Measurements from ENCODE around the gene GP5. TPM values are rescaled to one million over a fixed set of nuclear protein-coding genes. Genes with fewer than 3 reads are reported as not detected.

Gene GP5
- polyA plus RNA-seq, 4 donors, result 0.40 to 0.91 (median 0.73) TPM

DNA sequence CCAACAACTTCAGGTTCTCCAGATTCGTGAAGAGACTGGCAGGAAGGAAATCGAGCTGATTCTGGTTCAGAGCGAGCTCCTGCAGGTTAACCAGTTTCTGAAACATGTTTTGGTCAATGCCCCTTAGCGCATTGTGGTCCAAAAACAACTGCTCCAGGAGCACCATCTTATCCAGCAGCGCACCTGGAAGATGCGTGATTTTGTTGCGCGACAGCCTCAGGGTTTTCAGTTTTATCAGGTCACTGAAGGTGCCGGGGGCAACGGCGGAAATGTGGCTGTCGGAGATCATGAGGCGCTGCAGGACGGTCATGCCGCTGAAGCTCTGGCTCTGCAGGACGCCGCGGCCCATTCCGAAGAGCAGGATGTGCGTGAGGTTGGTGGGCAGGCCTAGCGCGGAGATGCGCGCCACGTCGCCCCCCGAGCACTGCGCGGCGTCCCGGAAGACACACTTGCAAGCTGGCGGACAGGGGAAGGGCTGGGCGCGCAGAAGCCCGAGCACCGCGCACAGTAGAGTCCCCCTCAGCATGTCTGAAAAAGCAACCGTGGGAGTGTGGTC lies 1.2 kb downstream of the GP5 start:
- peak in 1 of 4 donors; percentile 23 for DNase-seq (ENCODE audit: low read depth in 4 of 4, low spot score in 3 of 4)

DNA sequence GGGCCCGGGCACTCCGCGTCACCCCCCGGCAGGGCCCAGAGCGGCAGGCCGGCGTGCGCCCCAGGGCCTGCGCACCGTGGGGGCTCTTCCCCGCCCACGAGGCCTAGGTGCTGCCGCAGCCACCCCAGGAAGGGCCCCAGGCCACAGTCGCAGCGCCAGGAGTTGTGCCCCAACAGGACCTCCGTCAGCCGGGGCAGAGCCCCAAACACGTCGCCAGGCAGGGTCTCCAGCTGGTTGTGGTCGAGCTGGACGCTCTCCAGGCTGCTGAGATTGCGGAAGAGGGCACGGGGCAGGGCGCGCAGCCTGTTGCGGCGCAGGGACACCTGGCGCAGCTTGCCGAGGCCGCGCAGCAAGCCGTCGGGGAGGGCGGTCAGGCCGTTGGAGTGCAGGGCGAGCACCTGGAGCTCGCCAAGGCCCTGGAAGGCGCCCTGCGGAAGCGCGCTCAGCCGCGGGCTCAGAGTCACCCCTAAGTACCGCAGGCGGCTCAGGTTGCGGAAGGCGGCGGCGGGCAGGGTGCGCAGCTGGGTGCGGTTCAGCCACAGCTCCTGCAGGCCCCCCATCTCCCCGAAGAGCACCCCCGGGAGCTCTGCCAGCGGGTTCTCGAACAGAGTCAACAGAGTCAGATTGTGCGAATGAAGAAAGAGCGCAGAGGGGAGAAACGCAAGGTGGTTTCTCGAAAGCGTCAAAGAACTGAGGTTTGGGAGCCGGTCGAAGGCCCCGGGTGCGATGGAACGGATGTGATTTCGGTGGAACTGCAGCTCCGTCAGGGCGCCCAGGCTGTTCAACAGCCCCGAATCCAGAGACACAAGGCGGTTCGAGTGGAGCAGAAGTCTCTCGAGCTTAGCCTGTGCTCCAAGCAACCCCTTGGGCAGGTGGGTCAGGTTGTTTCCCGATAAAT lies 2.0 kb downstream of the GP5 start:
- peak in 1 of 4 donors; percentile 20 for DNase-seq (ENCODE audit: low read depth in 4 of 4, low spot score in 3 of 4)

DNA sequence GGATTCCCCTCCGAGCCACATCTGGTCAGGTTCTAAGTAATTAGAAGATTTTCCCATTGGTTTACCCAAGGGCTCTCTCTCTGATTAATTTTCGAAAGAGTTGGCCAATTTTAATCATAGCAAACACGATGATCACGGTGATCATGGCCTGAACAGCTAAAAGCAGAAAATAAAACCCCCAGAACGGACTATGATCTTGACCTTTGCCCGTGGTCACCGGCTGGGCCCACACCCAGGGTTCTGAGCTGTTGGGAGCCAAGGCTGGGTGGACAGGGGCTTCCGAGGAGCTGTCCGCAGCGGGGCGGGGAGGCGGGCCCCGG lies 2.6 kb downstream of the GP5 start:
- no peak for DNase-seq (ENCODE audit: low read depth in 4 of 4, low spot score in 3 of 4)

DNA sequence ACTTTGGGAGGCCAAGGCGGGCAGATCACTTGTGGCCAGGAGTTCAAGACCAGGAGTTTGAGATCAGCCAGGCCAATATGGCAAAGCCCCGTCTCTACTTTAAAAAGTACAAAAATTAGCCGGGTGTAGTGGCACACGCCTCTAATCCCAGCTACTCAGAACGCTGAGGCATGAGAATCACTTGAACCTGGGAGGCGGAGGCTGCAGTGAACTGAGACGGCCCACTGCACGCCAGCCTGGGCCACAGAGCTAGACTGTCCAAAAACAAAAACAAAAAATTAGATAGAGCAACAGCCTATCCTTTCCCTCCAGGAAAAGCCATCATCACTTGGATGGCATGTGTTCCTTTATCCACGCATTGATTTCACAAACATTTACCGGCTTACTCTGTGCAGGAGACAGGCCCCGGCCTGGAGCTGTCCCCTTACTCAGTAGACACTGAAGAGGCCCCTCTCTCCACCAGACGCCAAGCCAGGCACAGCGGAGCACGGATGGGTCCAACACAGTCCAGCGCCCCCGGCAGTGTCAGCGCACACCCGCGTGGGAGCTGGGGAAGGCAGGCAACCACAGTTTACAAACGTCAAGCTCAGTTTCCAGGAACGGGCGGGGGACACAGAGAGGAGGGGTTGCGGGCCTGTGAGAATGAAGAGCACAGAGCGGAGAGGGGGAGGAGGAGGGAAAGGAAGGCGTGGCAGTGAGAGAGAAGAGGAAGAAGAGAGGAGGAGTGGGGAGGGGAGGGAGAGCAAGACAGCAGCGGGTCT lies 3.1 kb downstream of the GP5 start:
- DNase-seq (ENCODE audit: low read depth in 4 of 4, low spot score in 3 of 4), result peak; percentile 39 to 62 (median 50)

DNA sequence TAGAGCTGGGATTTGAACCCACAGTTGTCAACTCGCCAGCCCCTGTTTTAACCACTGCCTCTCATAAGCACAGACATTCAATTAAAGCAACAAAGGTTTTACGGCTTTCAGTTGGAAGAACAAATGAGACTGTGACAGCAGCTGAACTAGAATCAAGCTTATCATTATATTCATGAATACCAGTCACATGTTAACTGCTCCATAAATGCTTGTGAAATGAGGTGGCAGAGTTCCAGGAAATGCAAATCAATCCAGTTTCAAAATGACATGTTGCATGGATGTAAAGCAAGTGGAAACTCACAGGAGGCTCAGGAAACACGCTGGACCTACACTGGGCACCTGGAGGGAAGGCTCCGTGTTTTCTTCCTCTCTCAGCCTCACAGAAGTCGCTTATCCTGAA lies 3.9 kb downstream of the GP5 start:
- no peak for DNase-seq (ENCODE audit: low read depth in 4 of 4, low spot score in 3 of 4)

DNA sequence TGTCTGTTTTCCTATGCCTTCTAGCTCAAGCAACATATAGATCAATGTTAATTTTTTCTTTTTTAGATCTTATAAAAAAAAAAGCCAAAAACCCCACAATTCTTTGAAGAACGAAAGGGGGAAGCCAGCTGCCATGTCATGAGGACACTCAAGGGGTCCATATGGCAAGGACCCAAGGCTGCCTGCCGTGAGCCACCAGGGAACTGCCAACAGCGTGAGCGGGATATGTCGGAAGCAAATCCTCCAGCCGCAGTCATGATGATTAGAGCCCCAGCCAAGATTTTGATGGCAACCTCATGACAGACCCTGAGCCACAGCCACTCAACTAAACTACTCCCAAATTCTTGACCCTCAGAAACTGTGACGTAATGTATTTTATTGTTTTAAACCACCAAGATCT lies 6.5 kb downstream of the GP5 start:
- no peak for DNase-seq (ENCODE audit: low read depth in 4 of 4, low spot score in 3 of 4)

DNA sequence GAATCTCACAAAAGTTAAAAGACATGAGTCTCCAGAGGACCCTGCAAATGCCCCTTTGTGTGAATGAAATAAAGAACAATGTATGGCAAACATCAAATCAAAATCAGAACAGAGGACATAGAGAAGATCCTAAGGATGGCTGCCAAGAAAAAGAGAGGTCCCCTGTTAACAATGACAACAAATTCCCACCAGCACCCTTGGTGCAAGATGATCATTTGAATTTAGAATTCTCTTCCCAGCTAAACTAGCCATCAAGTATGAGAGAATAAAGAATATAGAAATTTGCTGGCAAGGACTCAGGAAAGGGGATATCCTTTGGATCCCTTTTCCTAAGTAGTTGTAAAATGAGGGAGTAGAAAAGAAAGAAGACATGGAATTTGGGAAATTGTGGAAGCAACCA lies 8.2 kb downstream of the GP5 start:
- DNase-seq (ENCODE audit: low read depth in 4 of 4, low spot score in 3 of 4), result no peak

DNA sequence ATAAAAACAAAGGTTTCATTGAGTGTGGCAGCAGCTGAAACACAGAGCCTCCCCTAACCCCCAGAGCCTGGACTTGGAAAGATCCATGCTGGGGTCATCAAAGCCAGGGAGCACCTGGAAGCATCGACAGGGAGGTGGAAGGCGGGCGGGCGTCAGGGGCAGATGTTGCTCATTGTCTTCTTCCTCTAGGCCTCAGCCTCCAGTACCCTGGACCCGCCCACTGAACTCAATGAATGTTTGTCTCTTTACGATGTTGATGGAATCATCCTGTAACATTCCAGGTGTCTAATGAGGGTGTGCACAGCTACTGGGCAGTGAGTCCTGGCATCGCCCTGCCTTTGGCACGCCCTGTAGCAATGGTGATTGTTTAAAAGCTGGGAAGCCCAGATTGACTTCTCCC lies 9.8 kb downstream of the GP5 start:
- no peak for DNase-seq (ENCODE audit: low read depth in 4 of 4, low spot score in 3 of 4)

DNA sequence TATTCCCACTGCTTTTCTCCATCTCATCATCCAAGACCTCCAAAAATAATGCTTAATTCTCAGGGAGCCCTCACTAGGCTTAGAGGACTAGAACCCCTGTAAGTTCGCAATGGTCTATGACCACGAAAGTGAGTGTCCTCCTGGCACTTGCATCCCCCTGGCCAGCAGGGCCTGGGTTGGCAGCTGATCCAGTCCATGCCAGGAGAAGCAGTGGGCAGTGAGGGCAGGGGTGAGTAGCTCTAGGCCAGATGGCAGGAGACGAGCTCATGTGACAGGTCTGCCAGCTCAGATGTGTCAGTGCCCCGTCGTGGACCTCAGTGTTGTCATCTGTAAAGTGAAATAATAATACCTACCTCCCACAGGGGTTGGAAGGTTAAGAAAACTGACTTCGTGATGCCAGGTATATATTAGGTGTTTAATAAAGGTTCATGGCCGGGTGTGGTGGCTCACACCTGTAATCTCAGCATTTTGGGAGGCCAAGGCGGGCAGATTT lies 11.1 kb downstream of the GP5 start:
- no peak for DNase-seq (ENCODE audit: low read depth in 4 of 4, low spot score in 3 of 4)

DNA sequence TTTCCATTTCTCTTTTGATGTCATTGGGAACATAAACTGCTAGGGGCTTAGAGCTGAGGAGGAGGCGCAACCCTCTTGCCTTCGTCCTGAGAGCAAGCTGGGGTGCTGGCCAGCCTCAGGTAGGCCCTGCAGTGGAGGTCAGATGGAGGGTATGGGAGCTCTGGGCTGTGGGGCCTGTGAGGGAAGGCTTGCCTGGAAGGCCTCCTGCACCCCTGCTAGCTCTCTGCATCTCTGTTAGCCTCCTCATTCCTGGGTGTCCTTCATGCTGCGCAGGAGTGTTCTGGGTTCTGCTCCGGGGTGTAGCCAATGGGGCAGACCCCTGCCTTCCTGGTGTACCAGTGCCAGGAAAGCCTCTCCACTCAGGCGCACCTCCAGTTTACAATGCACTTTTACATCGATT lies 11.8 kb downstream of the GP5 start:
- no peak for DNase-seq (ENCODE audit: low read depth in 4 of 4, low spot score in 3 of 4)

DNA sequence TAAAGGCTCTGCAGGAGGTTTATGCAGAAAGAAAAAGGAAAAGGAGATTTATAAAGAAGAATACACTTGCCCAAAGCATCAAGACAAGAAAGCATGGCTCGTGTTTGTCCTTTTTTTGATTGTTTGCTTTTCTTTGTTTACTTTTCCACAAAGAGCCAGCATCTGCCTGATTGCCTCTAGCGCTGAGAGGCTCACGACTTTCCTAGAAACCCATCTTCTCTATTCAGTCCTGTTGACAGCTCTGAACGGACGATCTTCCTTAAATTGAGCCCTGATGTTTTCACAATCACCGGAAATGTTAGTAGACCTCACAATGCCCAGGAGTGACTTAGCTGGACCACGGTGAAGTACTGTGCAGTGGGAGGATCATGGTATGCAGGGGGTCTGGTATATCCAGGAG lies 12.4 kb downstream of the GP5 start:
- DNase-seq (ENCODE audit: low read depth in 4 of 4, low spot score in 3 of 4), result no peak

DNA sequence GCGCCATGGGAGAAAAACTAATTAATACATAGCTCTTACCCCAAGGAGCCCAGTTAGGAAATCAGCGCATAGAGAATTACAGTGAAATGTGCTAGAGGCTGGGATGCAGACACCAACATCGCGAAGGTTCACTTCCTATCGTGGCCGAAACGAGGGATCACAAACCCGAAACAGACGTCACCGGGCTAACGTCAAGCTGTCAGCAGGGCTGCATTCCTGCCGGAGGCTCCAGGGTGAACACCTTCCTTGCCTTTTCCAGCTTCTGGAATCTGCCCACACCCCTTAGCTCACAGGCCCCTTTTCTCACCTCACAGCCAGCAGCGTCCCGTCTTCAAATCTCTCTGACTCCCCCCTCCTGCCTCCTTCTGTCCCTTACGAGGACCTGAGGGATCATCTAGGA lies 13.0 kb downstream of the GP5 start:
- DNase-seq (ENCODE audit: low read depth in 4 of 4, low spot score in 3 of 4), result no peak

DNA sequence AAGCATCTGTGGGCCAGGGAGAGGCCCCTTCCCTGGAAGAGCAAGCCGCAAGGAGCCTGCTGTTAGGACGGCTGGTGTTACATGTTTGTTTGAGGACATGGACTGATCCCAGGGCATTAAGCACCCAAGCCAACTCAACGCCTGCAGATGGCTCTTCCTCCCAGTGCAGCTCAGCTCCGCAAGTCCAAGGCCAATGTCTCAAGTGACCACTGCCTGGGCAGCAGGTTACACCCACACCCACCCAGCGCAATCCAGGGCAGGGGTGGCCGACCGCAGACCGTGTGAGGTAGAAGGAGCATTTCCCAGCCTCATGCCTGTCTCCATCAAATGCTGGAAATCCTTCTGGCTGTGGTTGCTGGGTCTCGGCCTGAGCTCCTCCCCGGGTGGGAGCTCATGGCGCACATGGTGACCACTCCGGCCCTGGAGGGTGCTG lies 14.5 kb downstream of the GP5 start:
- no peak for DNase-seq (ENCODE audit: low read depth in 4 of 4, low spot score in 3 of 4)

DNA sequence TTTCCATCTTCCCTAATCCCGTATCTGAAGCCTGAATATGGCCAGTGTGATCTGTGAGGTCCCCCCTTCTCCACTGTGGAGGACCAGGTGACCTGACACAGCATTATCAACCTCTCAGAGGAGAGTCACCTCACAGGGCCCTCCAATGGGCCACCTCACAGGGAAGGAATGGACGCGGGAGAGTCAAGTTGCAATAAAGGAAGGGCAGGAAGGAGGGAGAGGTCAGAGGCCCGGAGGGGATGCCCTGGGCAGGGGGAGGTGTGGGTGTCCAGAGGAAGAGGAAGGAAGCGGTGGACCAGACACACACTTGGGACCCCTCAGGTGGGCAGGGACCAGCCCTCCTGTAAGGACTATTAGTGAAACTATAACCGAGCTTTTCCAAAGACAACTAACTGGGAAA lies 14.9 kb downstream of the GP5 start:
- no peak for DNase-seq (ENCODE audit: low read depth in 4 of 4, low spot score in 3 of 4)

DNA sequence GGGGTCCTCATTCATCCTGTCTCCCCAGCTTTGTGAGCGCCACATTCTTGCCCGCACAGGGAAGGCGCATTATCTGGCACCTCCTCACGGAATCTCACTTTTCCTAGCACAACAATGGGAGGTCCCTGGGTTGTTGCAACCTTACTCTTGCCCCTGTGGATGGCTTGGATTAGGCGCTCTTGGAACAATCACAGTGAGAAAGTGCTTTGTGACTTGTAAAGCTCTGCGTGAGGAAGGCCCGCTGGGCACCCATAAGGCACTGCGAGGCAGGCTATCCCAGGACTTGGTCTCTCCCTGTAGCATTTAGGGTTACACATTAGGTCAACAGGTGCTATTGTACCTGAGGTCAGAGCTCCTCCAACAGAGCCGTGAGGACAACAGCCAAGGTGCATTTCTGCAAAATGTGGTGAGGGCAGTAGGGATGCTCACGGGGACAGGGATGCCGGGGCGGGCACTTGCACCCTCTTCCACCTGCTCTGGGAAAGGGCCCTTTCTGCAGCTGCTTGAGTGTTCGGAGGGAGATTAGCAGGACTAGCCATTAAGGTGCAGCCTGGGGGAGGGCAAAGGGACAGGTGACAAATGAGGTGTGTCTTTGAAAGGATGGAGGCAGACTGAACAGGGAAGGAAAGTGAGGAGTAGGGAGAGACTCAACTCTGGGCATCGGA lies 15.7 kb downstream of the GP5 start:
- DNase-seq (ENCODE audit: low read depth in 4 of 4, low spot score in 3 of 4), result no peak

DNA sequence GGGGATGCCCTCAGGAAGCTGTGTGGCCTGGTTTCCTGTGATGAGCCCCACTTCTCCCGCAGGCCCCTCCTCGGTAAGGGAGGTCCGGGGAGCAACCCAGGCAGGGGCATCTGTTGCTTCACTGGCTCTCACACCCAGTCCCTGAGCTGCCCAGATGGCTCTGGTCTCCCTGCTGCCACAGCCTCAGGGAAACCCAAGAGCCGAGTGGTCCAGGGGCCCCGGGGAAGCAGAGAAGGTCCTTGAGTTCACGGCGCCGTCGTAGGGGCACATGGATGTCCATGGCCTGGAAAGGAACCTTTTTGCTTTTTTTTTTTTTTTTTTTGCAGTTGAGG lies 16.2 kb downstream of the GP5 start:
- no peak for DNase-seq (ENCODE audit: low read depth in 4 of 4, low spot score in 3 of 4)

DNA sequence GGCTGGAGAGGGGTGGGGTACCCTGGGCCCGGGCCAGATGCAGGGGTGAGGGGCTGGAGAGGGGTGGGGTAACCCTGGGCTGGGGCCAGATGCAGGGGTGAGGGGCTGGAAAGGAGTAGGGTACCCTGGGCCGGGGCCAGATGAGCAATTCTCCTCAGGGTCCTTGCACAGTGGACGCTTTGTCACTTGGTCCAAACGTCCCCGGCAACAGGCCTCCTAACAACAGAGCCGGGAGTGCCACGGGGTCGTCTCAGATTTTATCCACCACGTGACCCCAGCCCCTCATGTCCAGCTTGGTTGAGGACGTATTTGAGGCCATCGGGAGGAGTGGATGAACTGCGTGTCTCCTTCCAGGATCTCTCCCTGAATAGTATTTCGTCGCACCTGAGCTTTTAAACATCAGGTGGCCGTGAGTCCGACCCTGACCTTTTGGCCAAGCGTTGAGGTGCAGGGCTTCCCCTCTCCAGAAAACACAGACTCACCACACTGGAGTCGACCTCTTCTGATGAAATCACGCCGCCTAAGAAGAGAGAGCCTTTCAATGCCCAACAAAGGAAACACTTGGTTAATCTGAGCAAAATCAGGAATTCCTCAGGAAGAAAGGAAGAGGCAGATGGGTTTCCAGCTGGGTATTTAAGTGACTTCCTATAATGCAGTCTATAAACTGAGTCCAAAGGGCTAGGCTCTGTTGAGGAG lies 16.7 kb downstream of the GP5 start:
- no peak for DNase-seq (ENCODE audit: low read depth in 4 of 4, low spot score in 3 of 4)

DNA sequence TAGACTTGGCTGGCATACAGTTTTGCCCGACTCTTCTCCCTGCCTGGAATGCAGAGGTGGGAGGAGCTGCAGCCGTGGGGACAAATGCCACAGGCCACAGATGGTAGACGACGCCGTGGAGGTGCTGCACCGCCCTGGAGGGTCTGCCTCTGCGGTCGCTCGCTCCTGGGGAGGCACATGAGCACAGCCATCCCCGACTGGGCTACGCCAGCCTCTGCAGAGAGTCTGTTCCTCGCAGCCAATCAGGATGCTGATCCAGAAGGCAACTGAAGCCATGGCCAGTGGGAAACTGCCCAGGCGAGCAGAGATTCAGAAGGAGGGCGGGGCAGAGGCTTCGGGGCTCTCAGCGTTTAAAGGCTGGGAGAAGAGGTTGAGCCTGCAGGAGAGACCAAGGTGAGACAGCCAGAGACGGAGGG lies 17.6 kb downstream of the GP5 start:
- no peak for DNase-seq (ENCODE audit: low read depth in 4 of 4, low spot score in 3 of 4)

DNA sequence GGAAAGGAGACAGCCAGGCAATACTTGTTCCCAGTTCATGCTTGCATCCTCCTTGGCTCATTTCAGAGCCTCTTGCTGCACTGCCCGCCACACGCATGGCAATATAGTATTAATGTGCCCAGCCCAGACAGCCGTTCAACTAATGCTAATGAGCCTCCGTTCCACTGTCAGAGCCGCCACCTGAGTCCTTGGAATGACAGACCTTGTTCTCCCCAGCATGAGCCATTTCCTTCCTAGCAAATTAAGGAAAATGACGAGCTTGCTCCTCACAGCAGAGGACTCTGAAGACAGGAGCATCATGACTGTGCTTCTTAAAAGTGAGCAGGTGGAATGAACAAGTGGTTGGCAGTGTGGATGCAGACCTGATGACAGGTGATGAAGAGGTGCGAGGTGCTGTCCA lies 18.7 kb downstream of the GP5 start:
- DNase-seq (ENCODE audit: low read depth in 4 of 4, low spot score in 3 of 4), result no peak

DNA sequence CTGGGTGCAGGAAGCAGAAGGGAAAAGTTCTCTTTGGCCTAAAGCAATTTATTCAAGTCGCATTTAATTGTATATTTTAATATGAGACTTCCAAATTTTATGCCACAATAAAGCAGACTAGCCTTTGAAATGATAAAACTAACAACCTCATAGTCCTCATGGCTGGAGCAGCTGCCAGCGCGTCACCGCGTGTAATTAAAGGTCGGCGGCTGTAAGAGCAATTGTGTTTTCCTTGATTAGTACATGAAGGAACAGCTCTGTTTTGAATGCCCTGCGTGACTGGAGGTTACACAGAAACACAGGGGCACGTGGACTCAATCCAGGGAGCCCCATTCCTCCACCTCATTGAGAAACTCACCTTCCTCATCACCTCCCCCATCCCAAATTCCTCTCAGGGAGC lies 19.4 kb downstream of the GP5 start:
- no peak for DNase-seq (ENCODE audit: low read depth in 4 of 4, low spot score in 3 of 4)

DNA sequence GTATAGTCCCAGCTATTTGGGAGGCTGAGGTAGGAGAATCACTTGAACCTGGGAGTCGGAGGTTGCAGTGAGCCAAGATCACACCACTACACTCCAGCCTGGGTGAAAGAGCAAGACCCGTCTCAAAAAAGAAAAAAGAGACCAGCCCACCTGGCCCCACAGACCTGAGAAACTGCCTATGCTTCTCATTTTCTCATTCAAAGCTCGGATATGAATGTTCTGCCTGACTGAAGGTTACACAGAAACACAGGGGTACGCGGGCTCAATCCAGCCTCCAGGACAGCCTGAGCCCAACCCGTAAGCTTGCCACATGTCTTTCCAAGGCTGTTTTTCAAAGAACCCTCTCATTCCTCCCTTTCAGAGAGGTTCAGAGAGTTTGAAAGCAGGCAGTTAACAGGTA lies 19.8 kb downstream of the GP5 start:
- no peak for DNase-seq (ENCODE audit: low read depth in 4 of 4, low spot score in 3 of 4)

Data from right renal pelvis (tissue), 4 donors.